GM18502 (cell line): ENCODE measurements around the gene MRPL3.

Experiments
- ATAC-seq: cut with Tn5 transposase; IDR thresholded peaks from one replicate; pipeline ENCODE4 v1.9.1; 2021; ENCODE audit warnings: mild to moderate bottlenecking; ENCODE audit not compliant: unreplicated experiment, poor library complexity

Gene MRPL3

GRCh38 chr3:131502530-131503319 lies at the start of gene MRPL3:
MRPL3 (minus strand) TSS chr3:131502971; CDS start chr3:131502821, 150 bp downstream.
- ATAC-seq = peak; percentile 96

DNA sequence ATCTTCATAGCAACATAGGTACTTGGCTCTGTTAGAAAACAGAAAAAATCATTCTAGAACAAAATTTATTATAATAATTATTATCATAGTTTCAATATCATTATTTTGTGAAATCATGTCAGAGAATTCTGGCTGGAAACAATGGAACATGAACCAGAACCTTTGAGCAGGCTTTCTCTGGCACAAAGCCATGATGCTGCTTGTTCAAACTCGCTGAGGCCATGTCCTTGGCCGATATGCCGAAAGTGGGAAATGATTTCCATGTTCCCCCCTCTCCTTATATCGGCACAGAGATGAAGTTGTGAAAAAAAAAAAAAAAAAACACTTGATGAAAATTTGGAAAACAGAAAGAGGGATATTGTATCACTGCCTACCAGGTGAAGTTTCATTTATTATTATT lies 49.0 kb upstream of the MRPL3 start:
- no peak for ATAC-seq

- no peak for ATAC-seq
These were observed 48.0 kb upstream of the MRPL3 start for GRCh38 chr3:131550562-131551465.

GRCh38 chr3:131549340-131549739 lies 46.6 kb upstream of the MRPL3 start:
- ATAC-seq = no peak

- no peak for ATAC-seq
These were observed 44.8 kb upstream of the MRPL3 start for GRCh38 chr3:131547585-131547984.

DNA sequence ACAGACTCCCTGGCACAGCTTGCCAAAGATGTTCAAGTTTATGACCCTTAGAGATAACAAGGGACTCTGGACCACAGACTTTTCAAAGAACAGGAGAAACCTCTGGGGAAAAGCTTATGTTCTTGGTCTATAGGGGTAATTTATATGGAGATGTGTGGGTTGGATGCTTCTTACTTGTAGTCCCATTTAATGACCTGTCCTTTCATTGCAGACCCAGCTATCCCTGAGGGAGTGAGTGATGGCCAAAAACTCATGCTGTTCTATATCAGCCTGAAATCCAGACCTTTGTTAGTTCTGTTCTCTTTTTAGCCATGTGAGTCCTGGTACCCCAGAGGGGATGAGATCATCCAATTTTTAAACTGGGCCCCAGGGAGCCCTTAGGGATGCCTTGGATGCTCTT lies 43.7 kb upstream of the MRPL3 start:
- ATAC-seq = no peak

GRCh38 chr3:131544557-131544956 lies 41.8 kb upstream of the MRPL3 start:
- no peak for ATAC-seq

- ATAC-seq = no peak
These were observed 40.9 kb upstream of the MRPL3 start for GRCh38 chr3:131543714-131544113.

GRCh38 chr3:131541288-131541687 lies 38.5 kb upstream of the MRPL3 start:
- no peak for ATAC-seq

GRCh38 chr3:131540821-131541220 lies 38.0 kb upstream of the MRPL3 start:
- no peak for ATAC-seq

GRCh38 chr3:131540143-131540542 lies 37.4 kb upstream of the MRPL3 start:
- no peak for ATAC-seq

DNA sequence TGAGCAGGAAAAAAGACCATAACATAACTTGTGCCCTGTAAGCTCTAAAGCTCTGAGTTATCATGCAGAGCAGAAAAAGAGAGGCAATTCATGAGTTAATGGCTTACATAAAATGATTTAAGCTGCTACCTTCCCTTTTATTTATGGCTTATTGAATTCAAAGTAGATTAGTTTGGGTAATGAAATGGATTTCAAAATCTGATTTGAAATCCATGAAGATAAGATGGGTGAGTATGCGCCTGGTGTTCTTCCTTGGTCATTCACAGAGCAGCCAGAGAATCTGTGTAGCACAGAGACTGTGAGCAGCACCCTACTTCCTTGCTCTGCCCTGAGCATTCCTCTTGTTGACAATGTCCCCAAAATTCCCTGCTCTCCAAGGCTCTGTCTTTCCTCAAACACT lies 36.2 kb upstream of the MRPL3 start:
- ATAC-seq = no peak

DNA sequence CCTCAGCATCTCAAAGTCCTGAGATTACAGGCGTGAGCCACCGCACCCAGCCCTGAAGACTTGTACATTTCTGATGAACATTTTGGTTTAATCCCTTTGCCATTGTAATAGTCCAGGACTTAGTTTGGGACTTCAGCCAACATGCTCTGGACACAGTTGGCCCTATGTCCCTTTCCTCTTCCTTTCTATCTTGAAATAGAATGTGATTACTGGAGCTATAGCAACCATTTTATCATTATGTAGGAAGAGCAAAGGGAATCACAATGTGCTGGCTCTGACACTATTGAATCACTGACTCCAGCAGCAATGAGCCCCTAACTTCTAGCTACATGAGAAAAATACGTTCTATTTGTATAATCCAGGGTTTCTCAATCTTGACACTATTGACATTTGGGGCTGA lies 34.8 kb upstream of the MRPL3 start:
- ATAC-seq = no peak

GRCh38 chr3:131535596-131535995 lies 32.8 kb upstream of the MRPL3 start:
- ATAC-seq = no peak

DNA sequence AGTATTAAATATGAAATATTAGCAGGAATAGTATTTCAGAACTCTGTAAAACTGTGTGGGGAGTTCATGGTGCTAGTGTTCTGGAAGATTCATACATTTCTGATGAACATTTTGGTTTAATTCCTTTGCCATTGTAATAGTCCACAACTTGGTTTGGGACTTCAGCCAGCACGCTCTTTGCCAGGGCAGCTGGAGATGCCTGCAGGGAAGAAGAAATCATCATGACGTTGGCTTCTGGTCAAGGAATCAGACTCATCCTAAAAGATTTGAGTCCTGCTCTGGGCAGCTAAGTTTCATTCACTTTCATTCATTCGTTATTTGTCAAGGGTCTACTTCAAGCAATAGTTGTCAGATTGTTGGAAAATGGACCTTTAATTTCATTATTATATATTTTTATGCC lies 32.4 kb upstream of the MRPL3 start:
- no peak for ATAC-seq

GRCh38 chr3:131532645-131533044 lies 29.9 kb upstream of the MRPL3 start:
- no peak for ATAC-seq

DNA sequence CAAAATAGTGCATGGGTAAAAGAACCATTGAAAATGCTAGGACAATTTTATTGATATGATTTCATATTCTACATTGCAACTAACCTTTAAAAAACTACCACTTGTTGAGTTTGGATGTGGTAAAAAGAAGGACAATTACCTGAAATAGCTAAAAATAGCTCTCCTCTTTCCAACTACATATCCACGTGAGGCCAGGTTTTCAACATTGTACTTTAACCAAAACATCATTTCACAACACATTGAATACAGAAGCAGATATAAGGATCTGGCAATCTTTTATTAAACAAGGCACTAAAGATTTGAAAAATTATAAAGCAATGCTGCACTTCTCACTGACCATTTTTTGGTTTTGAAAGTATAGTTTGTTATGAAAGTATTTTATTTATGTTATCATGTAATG lies 28.1 kb upstream of the MRPL3 start:
- ATAC-seq = no peak

DNA sequence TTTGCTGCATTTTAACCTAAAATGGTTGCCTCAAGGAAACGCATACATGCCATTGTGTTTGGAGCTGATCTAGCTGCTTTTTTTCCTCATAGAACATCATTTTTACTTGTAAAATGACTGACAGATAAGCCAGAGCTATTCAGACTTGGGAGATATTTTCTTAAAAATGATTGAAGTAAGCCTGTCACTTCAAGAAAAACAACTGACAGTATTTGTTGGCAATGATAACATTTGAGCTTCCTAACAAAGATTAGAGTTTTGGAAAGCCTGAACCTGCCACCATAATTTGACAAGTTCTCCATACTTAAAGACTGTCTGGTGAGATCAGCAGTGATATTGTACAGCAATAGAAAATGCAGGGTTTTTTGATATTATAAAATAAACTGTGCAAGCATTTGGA lies 27.6 kb upstream of the MRPL3 start:
- no peak for ATAC-seq

GRCh38 chr3:131526801-131527347 lies 24.1 kb upstream of the MRPL3 start:
- no peak for ATAC-seq

DNA sequence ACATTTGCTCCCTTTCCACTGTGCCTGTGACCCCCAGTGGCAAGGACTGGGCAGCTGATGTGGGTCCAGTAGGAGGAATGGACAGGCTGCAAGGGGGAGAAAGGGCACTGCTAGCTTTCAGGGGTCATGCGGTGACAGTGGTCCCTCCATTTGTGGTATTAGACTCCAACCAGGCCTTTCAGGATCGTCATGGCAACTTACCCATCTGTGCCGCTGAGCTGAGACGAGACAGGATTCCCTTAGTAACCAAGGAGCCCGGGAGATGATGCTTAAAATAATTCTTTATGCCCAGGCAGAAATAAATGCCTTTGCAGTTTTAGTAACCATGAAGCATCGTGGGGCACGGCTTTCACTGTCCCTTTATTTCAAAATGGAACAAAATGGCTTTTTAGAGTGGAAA lies 15.9 kb upstream of the MRPL3 start:
- ATAC-seq = no peak

DNA sequence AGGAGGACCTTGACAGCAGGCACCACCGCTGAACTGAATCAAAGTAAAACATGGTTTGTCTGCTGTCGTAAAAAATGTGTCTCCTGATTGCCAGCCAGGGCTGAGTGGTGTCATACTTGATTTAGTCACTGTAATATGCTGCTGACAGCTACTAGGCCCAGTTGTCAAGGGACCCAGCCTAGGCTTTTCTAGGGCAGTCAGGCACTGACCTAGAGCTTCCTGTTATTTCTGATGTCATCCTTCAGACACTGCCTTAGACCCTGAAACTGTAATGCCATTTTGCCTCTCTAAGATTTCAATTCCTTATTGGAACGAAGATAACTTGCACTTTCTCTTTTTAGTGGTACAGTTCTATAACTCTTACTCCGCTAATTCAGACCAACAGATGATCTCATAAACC lies 2.6 kb upstream of the MRPL3 start:
- no peak for ATAC-seq
